K562 (cell line): ENCODE data around the gene NRN1L. TPM values are rescaled to one million over a fixed set of nuclear protein-coding genes. Genes with fewer than 3 reads are reported as not detected.

Experiments
- CCNT2 ChIP-seq: IDR thresholded peaks from 2 replicates; pipeline ENCODE4 v1.6.1; 2011; ENCODE audit warnings: borderline replicate concordance, low read depth, mild to moderate bottlenecking, moderate library complexity, mixed read lengths, low read length; ENCODE audit not compliant: insufficient read length; ENCODE audit errors: extremely low read depth
- DPF2 ChIP-seq: fragments of 450-650 bp; IDR thresholded peaks from 2 replicates; pipeline ENCODE4 v1.6.1; 2016
- ETV1 ChIP-seq: fragments of 450-650 bp; conservative IDR thresholded peaks from 2 replicates; pipeline ENCODE4 v1.6.1; 2016; ENCODE audit warnings: missing genetic modification characterization, control low read depth, low read depth, missing compliant biosample characterization
- FOSL1 ChIP-seq: fragments of 200-800 bp; sonication (Bioruptor generic); conservative IDR thresholded peaks from 2 replicates; pipeline ENCODE4 v1.6.1; 2016; ENCODE audit warnings: missing genetic modification characterization, missing compliant biosample characterization
- FOXK2 ChIP-seq, 2 experiments: fragments of 450-650 bp; IDR thresholded peaks in 1 of 2; conservative IDR thresholded peaks in 1 of 2; 2 replicates each; pipeline ENCODE4 v1.6.1; 2016; ENCODE audit warnings: low read depth in 2 of 2, mild to moderate bottlenecking in 1 of 2
- FOXP1 ChIP-seq: sonication (generic); formaldehyde crosslinking; IDR thresholded peaks from 2 replicates; pipeline ENCODE4 v1.8.0; 2022; ENCODE audit warnings: mild to moderate bottlenecking, missing genetic modification reagents
- HDAC1 ChIP-seq, 2 experiments: fragments of 450-650 bp; IDR thresholded peaks; 2 replicates each; pipeline ENCODE4 v1.6.1; 2016 to 2017; ENCODE audit warnings: inconsistent platforms in 1 of 2, mild to moderate bottlenecking in 1 of 2, moderate library complexity in 1 of 2
- HIVEP1 ChIP-seq: fragments of 250-450 bp; sonication (Bioruptor Pico); IDR thresholded peaks from 2 replicates; pipeline ENCODE4 v1.4.0; 2020; ENCODE audit warnings: mild to moderate bottlenecking
- HOXB6 ChIP-seq: fragments of 250-450 bp; sonication (Bioruptor Pico); IDR thresholded peaks from 2 replicates; pipeline ENCODE4 v1.5.1; 2022; ENCODE audit warnings: mild to moderate bottlenecking, borderline replicate concordance
- HSF4 ChIP-seq: fragments of 250-450 bp; sonication (Bioruptor Pico); IDR thresholded peaks from 2 replicates; pipeline ENCODE4 v2.1.2; 2022; ENCODE audit warnings: mild to moderate bottlenecking, moderate library complexity, borderline replicate concordance
- KDM4B ChIP-seq, 2 experiments: fragments of 450-650 bp in 1 of 2; sonication (generic) in 1 of 2; IDR thresholded peaks; 2 replicates each; pipeline ENCODE4 v1.6.1; 2016 to 2017; ENCODE audit warnings: borderline replicate concordance in 2 of 2, antibody characterized with exemption in 1 of 2, low read depth in 1 of 2, mild to moderate bottlenecking in 1 of 2
- LARP7 ChIP-seq: fragments of 450-650 bp; IDR thresholded peaks from 2 replicates; pipeline ENCODE4 v1.6.1; 2016
- MBD2 ChIP-seq: sonication (generic); IDR thresholded peaks from 2 replicates; pipeline ENCODE4 v1.6.1; 2016; ENCODE audit warnings: low read depth, borderline replicate concordance
- MEF2D ChIP-seq: conservative IDR thresholded peaks from 2 replicates; pipeline ENCODE4 v1.6.1; 2016; ENCODE audit warnings: low read depth, missing genetic modification characterization, missing compliant biosample characterization
- NFXL1 ChIP-seq: fragments of 450-650 bp; formaldehyde crosslinking; IDR thresholded peaks from 2 replicates; pipeline ENCODE4 v1.4.0; 2021; ENCODE audit warnings: mild to moderate bottlenecking
- POLR2A ChIP-seq: fragments of 450-650 bp; conservative IDR thresholded peaks from 2 replicates; pipeline ENCODE4 v1.6.1; 2016
- SMARCB1 ChIP-seq: IDR thresholded peaks from 2 replicates; pipeline ENCODE4 v1.6.1; 2011; ENCODE audit warnings: improper control_type of control experiment, low read depth; ENCODE audit not compliant: insufficient read length
- TBL1XR1 ChIP-seq, 2 experiments: IDR thresholded peaks; 2 replicates each; pipeline ENCODE4 v1.6.1; 2012; ENCODE audit warnings: improper control_type of control experiment in 2 of 2, low read length in 2 of 2, mild to moderate bottlenecking in 1 of 2
- TCFL5 ChIP-seq: fragments of 250-450 bp; sonication (Bioruptor Pico); conservative IDR thresholded peaks from 2 replicates; pipeline ENCODE4 v1.6.1; 2021; ENCODE audit warnings: mild to moderate bottlenecking, moderate library complexity, matching md5 sums
- ZFP1 ChIP-seq: fragments of 450-650 bp; formaldehyde crosslinking; IDR thresholded peaks from 2 replicates; pipeline ENCODE4 v1.4.0; 2020; ENCODE audit warnings: mild to moderate bottlenecking, mixed read lengths
- ZNF583 ChIP-seq: fragments of 250-450 bp; sonication (Bioruptor Pico); IDR thresholded peaks from 2 replicates; pipeline ENCODE4 v1.4.0; 2020
- polyA plus RNA-seq, 8 experiments: library from polyadenylated mRNA; depleted of rRNA in 4 of 8; stranded (reverse) in 5 of 8; unstranded in 3 of 8; fragments of >200 nt; fragmentation: Nextera tagmentation in 2 of 8; fragmentation: Illumina TruSeq in 1 of 8; extraction: Ambion mirVana in 2 of 8; extraction: Trizol in 1 of 8; gene quantifications; 2 replicates each; pipeline versions ENCODE4 v1.2.1 to v1.2.3, GENCODE V29; 2011 to 2014; ENCODE audit warnings: inconsistent platforms in 1 of 8, missing spikeins in 1 of 8
- total RNA-seq, 7 experiments: library from RNA; depleted of rRNA in 6 of 7; stranded (reverse); fragments of >200 nt in 6 of 7; fragmentation: Illumina TruSeq in 2 of 7; extraction: Trizol in 2 of 7; gene quantifications; 2 replicates each; pipeline versions ENCODE4 v1.2.1 to v1.2.3, GENCODE V29; 2011 to 2021; ENCODE audit warnings: low replicate concordance in 1 of 7
- TF ChIP-seq, protein P1 (sequence below): fragments of 250-450 bp; sonication (Bioruptor Pico); IDR thresholded peaks from 2 replicates; pipeline ENCODE4 v1.8.0; 2021; ENCODE audit warnings: borderline replicate concordance, mild to moderate bottlenecking, moderate library complexity; ENCODE audit not compliant: poor library complexity, severe bottlenecking
- TF ChIP-seq, protein P2 (sequence below): fragments of 450-650 bp; IDR thresholded peaks from 2 replicates; pipeline ENCODE4 v1.6.1; 2016; ENCODE audit warnings: antibody characterized with exemption
- TF ChIP-seq, protein P3 (sequence below), 2 experiments: fragments of 450-650 bp; IDR thresholded peaks; 2 replicates each; pipeline ENCODE4 v1.6.1; 2016
- TF ChIP-seq, protein P4 (sequence below): sonication (generic); formaldehyde crosslinking; IDR thresholded peaks from 2 replicates; pipeline ENCODE4 v1.8.1; 2023; ENCODE audit warnings: mild to moderate bottlenecking, missing genetic modification reagents, moderate library complexity

Gene NRN1L
- total and polyA plus RNA-seq, 9 of the 15 experiments (the other 6 are each of a cell fraction or from before 2014, with no cell fraction given), result 0.22 to 0.86 (median 0.61) TPM; not detected in 5

DNA sequence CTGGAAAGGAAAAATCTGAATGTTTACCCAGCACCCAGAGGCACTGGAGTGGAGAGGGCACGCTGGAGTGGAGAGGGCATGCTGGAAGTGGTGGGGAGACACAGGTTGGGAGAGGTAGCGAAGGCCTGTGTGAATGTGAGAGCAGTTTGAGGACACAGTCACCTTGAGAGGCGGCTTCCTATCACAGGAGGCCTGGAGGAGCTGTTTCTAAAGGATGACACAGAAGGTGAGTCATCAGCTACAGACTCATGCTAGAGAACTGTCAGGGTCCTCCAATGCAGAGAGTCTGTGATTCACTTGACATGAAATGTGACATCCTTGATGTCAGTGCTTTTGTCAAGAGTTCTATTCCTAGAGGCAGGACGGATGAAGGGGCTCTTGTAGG is 33.2 kb downstream of the NRN1L start (continued):
- TF ChIP-seq KDM4B (IDR thresholded peaks at IDR 0.05; ENCODE audit: borderline replicate concordance in 2 of 2, low read depth in 1 of 2) (no peak), POLR2A (no peak), MBD2 (no peak), FOXP1 (CRISPR knock-in tag) (no peak), ETV1 (tag) (no peak), MEF2D (tag) (no peak), HDAC1 (IDR thresholded peaks at IDR 0.05) (0 out of 4 replicates have a peak, but pooled peaks of 1 of the 2 experiments have one; percentile 25), ZNF583 (CRISPR knock-in tag) (no peak), ZFP1 (CRISPR knock-in tag) (no peak), FOSL1 (tag) (peak; percentile 99), HIVEP1 (CRISPR knock-in tag) (no peak), LARP7 (no peak), SMARCB1 (no peak), TCFL5 (CRISPR knock-in tag) (no peak), NFXL1 (no peak), TBL1XR1 (IDR thresholded peaks at IDR 0.05; ENCODE audit: low read length in 2 of 2) (no peak), HSF4 (CRISPR knock-in tag) (no peak), DPF2 (peak; percentile 72), FOXK2 (conservative IDR thresholded peaks at IDR 0.05 in 1 of 2, IDR thresholded peaks at IDR 0.05 in 1 of 2; ENCODE audit: low read depth in 2 of 2) (no peak), HOXB6 (CRISPR knock-in tag) (no peak), CCNT2 (no peak)
- TF ChIP-seq, protein P1, sequence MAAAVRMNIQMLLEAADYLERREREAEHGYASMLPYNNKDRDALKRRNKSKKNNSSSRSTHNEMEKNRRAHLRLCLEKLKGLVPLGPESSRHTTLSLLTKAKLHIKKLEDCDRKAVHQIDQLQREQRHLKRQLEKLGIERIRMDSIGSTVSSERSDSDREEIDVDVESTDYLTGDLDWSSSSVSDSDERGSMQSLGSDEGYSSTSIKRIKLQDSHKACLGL (CRISPR knock-in tag), result no peak
- TF ChIP-seq, protein P2, sequence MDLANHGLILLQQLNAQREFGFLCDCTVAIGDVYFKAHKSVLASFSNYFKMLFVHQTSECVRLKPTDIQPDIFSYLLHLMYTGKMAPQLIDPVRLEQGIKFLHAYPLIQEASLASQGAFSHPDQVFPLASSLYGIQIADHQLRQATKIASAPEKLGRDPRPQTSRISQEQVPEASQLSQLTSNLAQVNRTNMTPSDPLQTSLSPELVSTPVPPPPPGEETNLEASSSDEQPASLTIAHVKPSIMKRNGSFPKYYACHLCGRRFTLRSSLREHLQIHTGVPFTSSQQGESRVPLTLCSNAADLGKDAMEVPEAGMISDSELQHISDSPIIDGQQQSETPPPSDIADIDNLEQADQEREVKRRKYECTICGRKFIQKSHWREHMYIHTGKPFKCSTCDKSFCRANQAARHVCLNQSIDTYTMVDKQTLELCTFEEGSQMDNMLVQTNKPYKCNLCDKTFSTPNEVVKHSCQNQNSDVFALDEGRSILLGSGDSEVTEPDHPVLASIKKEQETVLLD, result no peak
- TF ChIP-seq, protein P3, sequence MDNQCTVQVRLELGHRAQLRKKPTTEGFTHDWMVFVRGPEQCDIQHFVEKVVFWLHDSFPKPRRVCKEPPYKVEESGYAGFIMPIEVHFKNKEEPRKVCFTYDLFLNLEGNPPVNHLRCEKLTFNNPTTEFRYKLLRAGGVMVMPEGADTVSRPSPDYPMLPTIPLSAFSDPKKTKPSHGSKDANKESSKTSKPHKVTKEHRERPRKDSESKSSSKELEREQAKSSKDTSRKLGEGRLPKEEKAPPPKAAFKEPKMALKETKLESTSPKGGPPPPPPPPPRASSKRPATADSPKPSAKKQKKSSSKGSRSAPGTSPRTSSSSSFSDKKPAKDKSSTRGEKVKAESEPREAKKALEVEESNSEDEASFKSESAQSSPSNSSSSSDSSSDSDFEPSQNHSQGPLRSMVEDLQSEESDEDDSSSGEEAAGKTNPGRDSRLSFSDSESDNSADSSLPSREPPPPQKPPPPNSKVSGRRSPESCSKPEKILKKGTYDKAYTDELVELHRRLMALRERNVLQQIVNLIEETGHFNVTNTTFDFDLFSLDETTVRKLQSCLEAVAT (IDR thresholded peaks at IDR 0.05), result no peak
- TF ChIP-seq, protein P4, sequence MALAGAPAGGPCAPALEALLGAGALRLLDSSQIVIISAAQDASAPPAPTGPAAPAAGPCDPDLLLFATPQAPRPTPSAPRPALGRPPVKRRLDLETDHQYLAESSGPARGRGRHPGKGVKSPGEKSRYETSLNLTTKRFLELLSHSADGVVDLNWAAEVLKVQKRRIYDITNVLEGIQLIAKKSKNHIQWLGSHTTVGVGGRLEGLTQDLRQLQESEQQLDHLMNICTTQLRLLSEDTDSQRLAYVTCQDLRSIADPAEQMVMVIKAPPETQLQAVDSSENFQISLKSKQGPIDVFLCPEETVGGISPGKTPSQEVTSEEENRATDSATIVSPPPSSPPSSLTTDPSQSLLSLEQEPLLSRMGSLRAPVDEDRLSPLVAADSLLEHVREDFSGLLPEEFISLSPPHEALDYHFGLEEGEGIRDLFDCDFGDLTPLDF (CRISPR knock-in tag), result no peak
